Activated naive CD4-positive, alpha-beta T cell treated with anti-CD3 and anti-CD28 coated beads, Interleukin-2, amount 10 ng/mL, durations not matched to agents 7 days and 5 days (primary cell): ENCODE results near the gene SET.
"Not testable (repeated sequence)": the region's sequence is repeated elsewhere in the genome, so short reads cannot be mapped to it uniquely, and the experiment has no call there.

ENCODE experiments used
- CTCF ChIA-PET: fragments of 350-600 bp; sonication (Branson Sonifier 250); formaldehyde crosslinking; loops from one replicate; lab custom pipeline; 2021; ENCODE audit warnings: antibody characterized with exemption; lab: Charles Lee
- DNase-seq: peaks from one replicate; pipeline ENCODE4 v3.0.0-alpha.2; 2020
- H3K27ac Mint-ChIP-seq: one replicate; pipeline ENCODE4 v1.8.0; 2021; ENCODE audit warnings: mild to moderate bottlenecking, moderate library complexity, mixed read lengths
- H3K27me3 Mint-ChIP-seq: one replicate; pipeline ENCODE4 v1.8.0; 2021; ENCODE audit warnings: mild to moderate bottlenecking, mixed read lengths
- H3K36me3 Mint-ChIP-seq: one replicate; pipeline ENCODE4 v1.8.0; 2021; ENCODE audit warnings: mixed read lengths
- H3K4me1 Mint-ChIP-seq: one replicate; pipeline ENCODE4 v1.8.0; 2021; ENCODE audit warnings: mixed read lengths
- H3K4me3 Mint-ChIP-seq: one replicate; pipeline ENCODE4 v1.8.0; 2021; ENCODE audit warnings: mild to moderate bottlenecking, moderate library complexity, mixed read lengths
- H3K9me3 Mint-ChIP-seq: one replicate; pipeline ENCODE4 v1.8.0; 2021; ENCODE audit warnings: mixed read lengths

SET gene

DNA sequence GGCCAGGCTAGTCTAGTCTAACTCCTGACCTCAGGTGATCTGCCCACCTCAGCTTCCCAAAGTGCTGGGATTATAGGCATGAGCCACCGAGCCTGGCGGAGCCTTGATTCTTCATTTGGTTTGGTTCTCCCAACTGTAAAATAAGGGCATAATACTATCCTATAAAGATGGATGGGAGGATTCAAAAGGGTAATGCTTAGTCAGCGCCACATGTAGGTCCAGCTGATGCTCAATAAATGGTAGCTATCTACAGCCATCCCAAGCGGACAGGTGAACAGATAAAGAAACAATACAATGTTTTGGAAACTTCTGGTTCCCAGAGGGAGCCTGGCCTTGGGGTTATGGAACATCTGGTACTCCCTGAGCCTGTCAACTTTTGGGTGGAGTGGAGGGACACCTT is 13.6 kb upstream of the SET start:
- CTCF ChIA-PET: interaction anchor here (0.7 to 1.1 kb wide), 2 partner anchors 32 to 237 kb away, joined by 3 to 4 read pairs; no protein-coding TSS in a partner anchor
- Mint-ChIP-seq H3K27ac (no peak overlapping the region), H3K27me3 (no peaks in the 10 kb centered on the region)

DNA sequence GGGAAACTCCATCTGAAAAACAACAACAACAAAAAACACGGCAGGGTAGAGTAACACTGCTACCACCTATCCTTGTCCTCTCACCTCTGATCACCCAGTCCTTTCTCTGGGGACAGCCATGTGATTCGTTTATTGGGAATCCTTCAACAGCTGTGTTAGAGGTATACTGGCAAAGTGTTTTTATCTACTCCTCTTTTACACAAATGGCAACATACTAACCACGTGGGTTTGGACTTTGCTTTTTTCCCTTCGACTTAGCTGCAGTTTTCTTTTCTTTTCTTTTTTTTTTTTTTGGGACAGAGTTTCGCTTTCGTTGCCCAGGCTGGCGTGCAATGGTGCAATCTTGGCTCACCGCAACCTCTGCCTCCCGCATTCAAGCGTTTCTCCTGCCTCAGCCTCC is 11.2 kb upstream of the SET start:
- peaks cover 4% of the 10 kb centered on the region for H3K4me1 Mint-ChIP-seq
- CTCF ChIA-PET: no interaction called here
- H3K27ac Mint-ChIP-seq: no peak overlapping the region
- H3K27me3 Mint-ChIP-seq: no peaks in the 10 kb centered on the region
- DNase-seq: no peak
- no peak overlapping the region for H3K4me3 Mint-ChIP-seq
- H3K36me3 Mint-ChIP-seq: peaks cover 12% of the 10 kb centered on the region
- H3K9me3 Mint-ChIP-seq: no peaks in the 10 kb centered on the region

More for the DNA sequence above, 13.6 kb upstream of the SET start:
- Mint-ChIP-seq H3K9me3 (no peaks in the 10 kb centered on the region), H3K36me3 (peaks cover 8% of the 10 kb centered on the region), H3K4me3 (no peak overlapping the region), H3K4me1 (no peaks in the 10 kb centered on the region)
- DNase-seq: no peak

DNA sequence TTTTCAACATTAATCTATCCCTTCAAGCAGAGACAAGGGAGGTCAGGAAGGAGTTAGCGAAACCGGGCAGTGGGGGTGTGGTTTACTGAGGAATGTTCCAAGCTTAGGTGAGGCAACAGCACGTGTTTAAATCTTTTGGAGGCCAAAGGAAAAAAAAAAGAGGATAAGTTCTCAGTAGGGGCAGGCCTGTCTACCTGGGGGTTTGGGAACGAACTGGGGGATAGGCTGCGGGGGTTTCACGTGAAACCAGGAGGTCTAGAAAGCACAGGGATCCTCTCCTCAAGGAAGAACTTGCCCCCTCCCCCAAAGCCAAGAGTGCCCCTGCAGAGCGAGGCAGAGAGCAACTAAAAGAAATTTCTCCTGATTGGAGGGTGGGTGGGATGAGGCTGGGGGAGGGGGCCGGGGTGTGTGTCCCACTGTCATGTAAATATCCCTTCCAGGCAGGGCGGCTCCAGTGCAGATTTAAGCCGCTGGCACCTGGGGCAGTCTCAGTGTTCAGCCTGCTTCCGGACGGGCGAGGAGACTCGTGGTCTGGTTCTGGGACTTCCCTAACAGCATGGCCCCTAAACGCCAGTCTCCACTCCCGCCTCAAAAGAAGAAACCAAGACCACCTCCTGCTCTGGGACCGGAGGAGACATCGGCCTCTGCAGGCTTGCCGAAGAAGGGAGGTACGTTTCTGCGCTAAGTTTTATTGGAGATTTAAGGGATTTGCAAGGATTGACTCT is 5.5 kb upstream of the SET start:
- peak overlapping the region; percentile 99 for H3K27ac Mint-ChIP-seq
- peak overlapping the region; percentile 91 for H3K4me3 Mint-ChIP-seq
- H3K4me1 Mint-ChIP-seq: peaks cover 59% of the 10 kb centered on the region
- peak; percentile 51 for DNase-seq
- CTCF ChIA-PET: no interaction called here
- no peaks in the 10 kb centered on the region for H3K27me3 Mint-ChIP-seq
- peaks cover 7% of the 10 kb centered on the region for H3K36me3 Mint-ChIP-seq
- no peaks in the 10 kb centered on the region for H3K9me3 Mint-ChIP-seq

DNA sequence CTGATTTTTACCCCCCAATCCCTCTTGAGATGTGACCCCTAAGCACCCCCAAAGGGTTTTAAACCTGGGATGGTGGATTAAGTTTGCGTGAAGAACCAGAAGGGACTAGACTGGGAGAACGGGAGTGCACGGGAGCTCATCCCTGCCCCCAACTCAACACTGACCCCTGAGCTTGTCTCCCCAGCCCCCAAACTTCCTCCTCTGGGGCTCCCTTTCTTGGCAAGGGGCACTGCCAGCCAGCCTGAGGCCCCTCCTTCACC is 5.0 kb upstream of the SET start:
- Mint-ChIP-seq H3K4me3 (peak overlapping the region; percentile 91), H3K36me3 (peaks cover 7% of the 10 kb centered on the region), H3K27ac (peak overlapping the region; percentile 99), H3K4me1 (peaks cover 59% of the 10 kb centered on the region), H3K27me3 (no peaks in the 10 kb centered on the region), H3K9me3 (no peaks in the 10 kb centered on the region)
- DNase-seq: no peak
- CTCF ChIA-PET: no interaction called here

DNA sequence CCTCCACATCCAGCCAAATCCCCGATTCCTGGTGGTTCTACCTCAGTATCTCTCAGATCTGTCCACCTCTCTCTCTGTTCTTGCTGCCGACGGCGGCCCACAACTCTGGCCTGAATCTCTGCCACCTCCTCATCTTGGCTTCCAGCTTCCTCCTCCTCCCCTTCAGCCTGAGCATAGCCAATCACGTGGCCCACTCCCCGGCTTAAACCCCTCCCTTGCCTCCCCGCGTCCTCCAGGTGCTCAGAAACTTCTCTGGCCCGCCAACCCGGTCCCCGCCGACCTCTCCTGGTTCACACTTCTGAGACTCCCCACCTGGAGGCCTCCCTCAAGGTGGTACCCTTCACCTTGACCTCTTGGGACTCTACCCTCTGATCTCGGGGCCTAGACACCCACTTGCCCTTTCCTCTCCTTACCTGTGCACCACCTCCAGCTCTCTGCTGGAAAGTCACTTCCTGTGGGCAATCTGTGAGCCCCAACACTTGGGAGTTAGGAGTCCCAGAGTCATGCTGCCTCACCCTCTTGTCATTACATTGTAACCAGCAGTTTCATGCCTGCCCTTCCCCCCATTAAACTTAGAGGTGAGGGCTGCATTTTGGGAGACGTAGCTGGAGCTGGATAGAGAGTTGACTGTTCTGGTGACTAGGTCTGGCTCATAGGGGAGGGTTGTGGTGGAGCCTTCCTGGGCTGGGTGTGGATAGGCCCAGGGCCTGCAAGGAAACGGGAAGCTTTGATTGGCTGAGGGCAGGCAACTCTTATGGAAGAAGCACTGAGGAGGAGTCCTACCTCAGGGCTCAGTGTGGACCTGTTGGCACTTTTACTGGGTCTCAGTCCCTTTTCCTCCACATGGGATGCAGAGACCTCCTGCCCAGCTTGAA is 4.5 kb upstream of the SET start:
- Mint-ChIP-seq H3K27me3 (no peaks in the 10 kb centered on the region), H3K4me1 (peaks cover 59% of the 10 kb centered on the region), H3K36me3 (peaks cover 7% of the 10 kb centered on the region), H3K9me3 (no peaks in the 10 kb centered on the region), H3K4me3 (peak overlapping the region; percentile 91), H3K27ac (peak overlapping the region; percentile 99)
- CTCF ChIA-PET: interaction anchor here (0.7 kb wide), 1 partner anchor 46 kb away, joined by 3 read pairs; no protein-coding TSS in a partner anchor
- peak; percentile 90 for DNase-seq

DNA sequence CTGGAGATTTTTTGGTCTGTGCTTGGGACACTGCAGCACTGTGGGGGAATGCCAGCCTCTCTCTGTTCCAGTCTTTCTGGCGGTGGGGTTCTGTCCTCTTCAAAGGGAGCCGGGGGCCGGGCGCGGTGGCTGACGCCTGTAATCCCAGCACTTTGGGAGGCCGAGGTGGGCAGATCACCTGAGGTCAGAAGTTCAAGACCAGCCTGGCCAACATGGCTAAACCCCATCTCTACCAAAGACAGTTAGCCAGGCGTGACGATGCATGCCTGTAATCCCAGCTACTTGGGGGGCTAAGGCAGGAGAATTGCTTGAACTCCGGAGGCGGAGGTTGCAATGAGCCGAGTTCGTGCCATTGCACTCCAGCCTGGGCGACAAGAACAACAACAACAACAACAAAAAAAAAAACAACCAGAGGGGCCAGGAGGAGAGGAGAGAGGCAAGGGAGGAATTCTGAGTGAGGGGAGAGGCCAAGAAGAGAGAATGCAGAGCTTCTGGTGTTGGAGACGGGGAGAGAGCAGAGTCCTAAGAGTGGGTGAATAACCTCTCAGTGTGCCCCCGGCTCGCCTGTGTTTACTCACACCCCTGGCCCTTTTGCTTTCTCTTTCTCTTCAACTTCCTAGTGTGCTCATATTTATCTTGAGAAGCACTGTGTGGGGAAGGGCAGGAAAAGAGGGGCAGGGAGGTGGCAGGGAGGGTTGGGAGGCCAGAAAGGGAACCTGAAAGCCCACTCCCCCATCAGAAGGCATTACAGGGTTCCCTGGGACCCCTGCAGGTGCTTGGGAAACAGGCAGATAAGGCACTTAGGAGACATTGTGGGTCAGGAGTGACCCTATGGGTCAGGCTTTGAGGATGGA is 3.2 kb upstream of the SET start:
- no peaks in the 10 kb centered on the region for H3K27me3 Mint-ChIP-seq
- H3K4me3 Mint-ChIP-seq: peak overlapping the region; percentile 91
- CTCF ChIA-PET: no interaction called here
- peaks cover 12% of the 10 kb centered on the region for H3K36me3 Mint-ChIP-seq
- H3K27ac Mint-ChIP-seq: peak overlapping the region; percentile 99
- no peaks in the 10 kb centered on the region for H3K9me3 Mint-ChIP-seq
- DNase-seq: peak; percentile 71
- H3K4me1 Mint-ChIP-seq: peaks cover 59% of the 10 kb centered on the region

DNA sequence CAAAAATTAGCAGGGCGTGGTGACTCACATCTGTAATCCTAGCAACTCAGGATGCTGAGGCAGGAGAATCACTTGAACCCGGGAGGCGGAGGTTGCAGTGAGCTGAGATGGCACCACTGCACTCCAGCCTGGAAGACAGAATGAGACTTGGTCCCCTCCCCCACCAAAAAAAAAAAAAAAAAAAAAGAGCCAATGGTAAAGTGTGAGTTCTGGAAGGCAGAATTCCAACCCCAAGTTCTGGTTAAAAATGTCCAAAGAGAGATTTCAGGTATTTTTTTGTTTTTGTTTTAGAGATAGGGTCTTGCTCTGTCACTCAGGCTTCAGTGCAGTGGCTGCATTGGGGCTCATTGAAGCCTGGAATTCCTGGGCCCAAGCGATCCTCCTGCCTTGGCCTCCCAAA is 1.6 kb upstream of the SET start:
- CTCF ChIA-PET: no interaction called here
- H3K27me3 Mint-ChIP-seq: no peaks in the 10 kb centered on the region
- peaks cover 66% of the 10 kb centered on the region for H3K4me1 Mint-ChIP-seq
- peak overlapping the region; percentile 99 for H3K27ac Mint-ChIP-seq
- H3K9me3 Mint-ChIP-seq: no peaks in the 10 kb centered on the region
- H3K4me3 Mint-ChIP-seq: no peak overlapping the region
- peaks cover 19% of the 10 kb centered on the region for H3K36me3 Mint-ChIP-seq
- peak; percentile 18 for DNase-seq

DNA sequence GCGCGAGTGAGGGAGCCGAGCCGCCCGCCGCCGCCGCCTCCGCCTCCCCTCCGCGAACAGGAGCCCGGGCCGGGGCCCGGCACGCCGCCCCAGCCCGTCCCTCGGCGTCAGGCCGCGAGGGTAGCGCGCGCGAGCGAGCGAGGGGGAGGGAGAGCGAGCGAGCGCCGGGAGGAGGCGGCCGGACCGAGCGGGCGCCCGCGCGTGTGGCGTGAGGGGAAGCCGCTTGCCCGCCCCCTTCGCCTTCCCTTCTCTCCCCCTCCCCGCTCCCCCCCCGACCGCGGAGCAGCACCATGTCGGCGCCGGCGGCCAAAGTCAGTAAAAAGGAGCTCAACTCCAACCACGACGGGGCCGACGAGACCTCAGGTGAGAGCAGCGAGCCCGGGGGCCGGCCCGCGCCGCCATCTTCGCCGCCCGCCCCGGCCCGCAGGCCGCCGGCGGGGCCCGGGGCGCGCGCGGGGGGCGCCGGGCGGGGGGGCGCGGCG is 312 bp downstream of the SET start:
- CTCF ChIA-PET: no interaction called here
- no peak for DNase-seq
- no peaks in the 10 kb centered on the region for H3K9me3 Mint-ChIP-seq
- H3K27ac Mint-ChIP-seq: peak overlapping the region; percentile 83
- H3K36me3 Mint-ChIP-seq: peaks cover 27% of the 10 kb centered on the region
- peak overlapping the region; percentile 64 for H3K4me3 Mint-ChIP-seq
- no peaks in the 10 kb centered on the region for H3K27me3 Mint-ChIP-seq
- H3K4me1 Mint-ChIP-seq: peaks cover 61% of the 10 kb centered on the region

DNA sequence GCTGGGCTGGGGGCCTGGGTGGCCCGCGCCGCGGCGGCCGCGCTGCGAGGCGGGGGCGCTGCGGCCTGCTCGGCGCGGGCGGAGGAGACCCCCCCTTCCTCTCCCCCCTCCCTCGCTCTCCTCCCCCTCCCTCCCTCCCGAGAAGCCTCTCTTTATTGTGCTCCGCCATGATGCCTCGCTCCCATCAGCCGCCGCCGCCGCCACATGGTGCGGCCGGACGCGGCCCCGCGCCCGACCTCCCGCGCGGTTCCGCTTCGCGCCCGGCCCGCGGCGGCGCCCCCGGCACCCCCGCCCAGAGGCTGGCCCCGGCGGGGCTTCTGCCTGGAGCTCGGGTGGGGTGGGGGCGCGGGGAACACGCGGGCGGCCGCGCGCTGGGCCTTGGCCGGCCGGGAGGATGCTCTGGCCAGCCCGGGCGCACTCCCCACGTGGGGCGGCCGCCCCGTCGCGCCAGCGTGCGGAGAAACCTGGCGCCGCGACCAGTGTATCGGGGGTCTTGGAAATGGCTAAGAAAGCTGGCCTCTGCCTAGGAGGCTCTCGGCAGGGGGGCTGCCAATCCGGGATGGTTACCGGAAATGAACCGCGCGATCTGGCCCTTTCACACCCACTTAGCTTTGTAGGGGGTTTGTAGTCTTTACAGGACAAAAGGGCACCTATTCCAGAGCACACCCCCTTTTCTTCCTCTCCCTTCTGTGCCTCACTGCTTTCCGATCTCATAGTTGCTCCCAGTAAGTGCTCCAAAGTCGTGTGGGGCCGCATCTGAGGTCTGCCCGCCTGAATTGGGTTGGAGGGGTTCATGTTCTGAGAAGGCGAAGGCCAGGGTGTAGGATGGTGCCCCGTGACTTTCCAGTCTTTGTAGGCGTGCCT is 1.0 kb downstream of the SET start:
- Mint-ChIP-seq H3K36me3 (peaks cover 33% of the 10 kb centered on the region), H3K4me3 (peak overlapping the region; percentile 100), H3K9me3 (no peaks in the 10 kb centered on the region), H3K4me1 (peaks cover 54% of the 10 kb centered on the region), H3K27ac (peak overlapping the region; percentile 97), H3K27me3 (no peaks in the 10 kb centered on the region)
- CTCF ChIA-PET: interaction anchor here (0.9 kb wide), 1 partner anchor 12 kb away, joined by 3 read pairs; the partner anchor contains the start of gene PKN3
- DNase-seq: peak; percentile 71

DNA sequence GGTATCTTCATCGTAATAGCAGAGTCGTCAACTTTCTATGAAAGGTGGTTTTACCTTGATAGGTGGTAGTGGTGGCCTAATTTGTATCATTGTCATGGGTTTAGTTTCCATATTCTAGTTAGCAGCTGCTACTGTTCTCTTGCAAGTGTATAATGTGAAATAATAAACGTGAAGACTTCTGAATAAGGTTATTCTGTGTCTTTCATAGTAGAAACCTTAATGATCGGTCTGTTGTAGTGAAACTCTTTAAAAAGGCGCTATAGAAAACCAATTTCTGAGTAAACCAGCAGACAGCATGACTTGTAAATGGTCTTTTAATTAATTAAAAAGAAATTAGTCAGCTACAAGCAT is 1.6 kb downstream of the SET start:
- Mint-ChIP-seq H3K9me3 (no peaks in the 10 kb centered on the region), H3K4me3 (peak overlapping the region; percentile 100), H3K36me3 (peaks cover 36% of the 10 kb centered on the region), H3K4me1 (peaks cover 48% of the 10 kb centered on the region), H3K27me3 (no peaks in the 10 kb centered on the region), H3K27ac (peak overlapping the region; percentile 97)
- no peak for DNase-seq
- CTCF ChIA-PET: interaction anchor here (0.9 kb wide), 1 partner anchor 11 kb away, joined by 3 read pairs; the partner anchor contains the start of gene PKN3

DNA sequence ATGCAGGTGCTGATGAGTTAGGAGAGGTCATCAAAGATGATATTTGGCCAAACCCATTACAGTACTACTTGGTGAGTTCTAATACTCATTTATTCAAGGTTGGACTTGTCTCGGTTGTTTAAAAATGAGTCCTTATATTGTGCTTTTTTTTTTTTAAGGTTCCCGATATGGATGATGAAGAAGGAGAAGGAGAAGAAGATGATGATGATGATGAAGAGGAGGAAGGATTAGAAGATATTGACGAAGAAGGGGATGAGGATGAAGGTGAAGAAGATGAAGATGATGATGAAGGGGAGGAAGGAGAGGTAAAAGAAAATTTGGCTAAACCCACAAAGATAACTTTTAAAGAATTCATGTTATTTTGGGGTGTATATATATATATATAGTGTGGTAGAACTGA is 4.7 kb downstream of the SET start:
- CTCF ChIA-PET: interaction anchor here (0.6 to 1.5 kb wide), 2 partner anchors 9 to 39 kb away, joined by 3 to 4 read pairs; partner anchors contain the start of gene PKN3
- Mint-ChIP-seq H3K27ac (peak overlapping the region; percentile 78), H3K4me1 (peaks cover 19% of the 10 kb centered on the region), H3K36me3 (peaks cover 48% of the 10 kb centered on the region)
- not testable (repeated sequence) for H3K27me3 Mint-ChIP-seq, DNase-seq, H3K9me3 Mint-ChIP-seq, H3K4me3 Mint-ChIP-seq

DNA sequence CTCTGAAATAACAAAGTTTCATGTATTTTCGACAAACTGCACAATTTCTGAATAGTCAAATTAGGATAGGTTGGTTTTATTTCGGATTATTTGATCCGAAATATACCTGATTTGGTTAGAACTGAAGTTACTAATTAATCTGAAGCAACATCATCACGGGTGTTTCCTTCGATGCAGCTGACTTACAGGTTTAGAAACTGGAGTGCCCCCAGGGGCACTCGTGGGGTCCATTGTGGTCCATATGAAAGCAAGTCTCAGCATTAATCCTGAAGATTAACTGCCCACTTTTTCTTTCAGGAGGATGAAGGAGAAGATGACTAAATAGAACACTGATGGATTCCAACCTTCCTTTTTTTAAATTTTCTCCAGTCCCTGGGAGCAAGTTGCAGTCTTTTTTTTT is 5.3 kb downstream of the SET start:
- no peak for DNase-seq
- H3K27me3 Mint-ChIP-seq: no peaks in the 10 kb centered on the region
- CTCF ChIA-PET: no interaction called here
- H3K4me1 Mint-ChIP-seq: peaks cover 19% of the 10 kb centered on the region
- peaks cover 2% of the 10 kb centered on the region for H3K9me3 Mint-ChIP-seq
- peaks cover 48% of the 10 kb centered on the region for H3K36me3 Mint-ChIP-seq
- no peak overlapping the region for H3K27ac Mint-ChIP-seq
- H3K4me3 Mint-ChIP-seq: no peak overlapping the region
